Esophagus squamous epithelium (tissue), 5 donors: Measurements from ENCODE around the gene S100A7. TPM values are rescaled to one million over a fixed set of nuclear protein-coding genes. Genes with fewer than 3 reads are reported as not detected.
A peak's percentile ranks its signal among the peaks of the same experiment; 100 is the strongest.

ENCODE experiments used
- DNase-seq: peaks from one replicate; lab custom pipeline; 2025; lab: John Stamatoyannopoulos, UW
- H3K27ac ChIP-seq, 4 donors: fragments of 200-600 bp; sonication (generic); one replicate each; pipeline ENCODE4 v1.5.1; 2016 to 2019; ENCODE audit warnings: mild to moderate bottlenecking in 1 of 4
- H3K27me3 ChIP-seq, 4 donors: fragments of 200-600 bp; sonication (generic); 1 replicate in 3 of 4; 2 replicates in 1 of 4; pipeline versions ENCODE4 v1.5.1 to v1.6.0; 2017 to 2021; ENCODE audit warnings: antibody characterized with exemption in 1 of 4
- H3K36me3 ChIP-seq, 3 donors: fragments of 200-600 bp; sonication (generic); one replicate each; pipeline ENCODE4 v1.5.1; 2016 to 2019
- H3K4me1 ChIP-seq, 3 donors: fragments of 200-600 bp; sonication (generic); one replicate each; pipeline ENCODE4 v1.5.1; 2017 to 2019
- H3K4me3 ChIP-seq, 4 donors: fragments of 200-600 bp; sonication (generic); 1 replicate in 3 of 4; 2 replicates in 1 of 4; pipeline ENCODE4 v1.5.1; 2016 to 2019; ENCODE audit warnings: mild to moderate bottlenecking in 2 of 4, moderate library complexity in 1 of 4
- H3K9me3 ChIP-seq, 3 donors: fragments of 200-600 bp; sonication (generic); one replicate each; pipeline ENCODE4 v1.5.1; 2016 to 2019
- POLR2A ChIP-seq, 4 donors: fragments of 450-650 bp; IDR thresholded peaks; one replicate each; pipeline ENCODE4 v1.6.1; 2017; ENCODE audit warnings: antibody characterized with exemption in 4 of 4, mild to moderate bottlenecking in 4 of 4, moderate library complexity in 3 of 4
- WGBS, 2 donors: methylation state at CpG; one replicate each; pipeline ENCODE4 v1.1.5; 2018; 5-methylcytosine and 5-hydroxymethylcytosine counted together
- intact Hi-C: fragments of 100-400 bp; cut with DNase I; formaldehyde crosslinking; loops from one replicate; pipeline ENCODE4 v1.15.0; 2022
- total RNA-seq, 4 donors: library from RNA; depleted of rRNA; stranded (reverse); fragments of >200 nt; gene quantifications; one replicate each; pipeline ENCODE4 v1.1.0, GENCODE V29; 2016
- TF ChIP-seq, protein P1 (sequence below), 6 experiments: fragments of 450-650 bp in 4 of 6; fragments of 200-600 bp in 2 of 6; sonication (generic) in 2 of 6; IDR thresholded peaks; one replicate each; pipeline ENCODE4 v1.5.1; 2016 to 2019; ENCODE audit warnings: antibody characterized with exemption in 6 of 6, mild to moderate bottlenecking in 4 of 6, moderate library complexity in 4 of 6
- donor health status: DM: yes; HTN: yes; CAD: no.

S100A7 gene
- total RNA-seq, 4 donors from 2014 or later = 8.8 to 9,163 (median 3,171) TPM

DNA sequence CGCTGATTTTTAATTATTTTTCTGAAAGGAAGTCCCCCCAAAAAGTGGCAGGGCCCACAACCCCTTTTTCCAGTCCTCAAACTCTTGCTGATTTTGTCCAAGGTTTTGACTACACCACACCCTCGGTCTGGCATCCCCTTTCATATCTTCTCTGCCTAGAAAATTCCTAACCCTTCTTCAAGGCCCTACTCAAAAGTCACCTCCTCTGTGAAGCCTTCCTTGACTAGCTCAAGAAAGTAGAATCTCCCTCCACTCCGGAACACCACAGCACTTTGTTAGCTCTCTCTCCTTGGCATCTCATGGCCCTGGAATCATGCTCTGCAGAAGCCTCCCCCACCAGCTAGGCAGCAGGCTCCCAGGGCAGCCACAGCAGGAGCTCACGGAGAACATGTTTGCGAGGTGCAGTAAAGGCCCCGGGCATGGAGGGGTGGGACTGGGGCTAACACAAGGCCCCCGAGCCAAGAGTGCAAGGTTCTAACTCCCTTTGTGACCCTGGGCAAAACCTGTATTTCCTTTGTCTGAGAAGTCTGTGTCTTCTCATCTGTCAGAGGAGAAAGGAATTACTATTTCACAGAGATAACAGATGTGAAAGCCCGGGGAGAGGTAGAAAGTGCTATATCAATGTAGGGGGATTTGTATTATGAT, 17.7 kb upstream of the S100A7 start:
- Histone ChIP-seq H3K27ac (peak overlapping the region; percentile 28 to 80 (median 70)), H3K27me3 (peaks cover 0 to 6% (median 0%) of the 10 kb centered on the region in 4 donors), H3K4me1 (peaks cover 0 to 52% (median 4%) of the 10 kb centered on the region in 3 donors), H3K4me3 (no peak overlapping the region), H3K36me3 (no peaks in the 10 kb centered on the region), H3K9me3 (peaks cover 0 to under 1% (median 0%) of the 10 kb centered on the region in 3 donors)
- no peak for DNase-seq
- TF ChIP-seq POLR2A (IDR thresholded peaks at IDR 0.05) = no peak
- TF ChIP-seq, protein P1, sequence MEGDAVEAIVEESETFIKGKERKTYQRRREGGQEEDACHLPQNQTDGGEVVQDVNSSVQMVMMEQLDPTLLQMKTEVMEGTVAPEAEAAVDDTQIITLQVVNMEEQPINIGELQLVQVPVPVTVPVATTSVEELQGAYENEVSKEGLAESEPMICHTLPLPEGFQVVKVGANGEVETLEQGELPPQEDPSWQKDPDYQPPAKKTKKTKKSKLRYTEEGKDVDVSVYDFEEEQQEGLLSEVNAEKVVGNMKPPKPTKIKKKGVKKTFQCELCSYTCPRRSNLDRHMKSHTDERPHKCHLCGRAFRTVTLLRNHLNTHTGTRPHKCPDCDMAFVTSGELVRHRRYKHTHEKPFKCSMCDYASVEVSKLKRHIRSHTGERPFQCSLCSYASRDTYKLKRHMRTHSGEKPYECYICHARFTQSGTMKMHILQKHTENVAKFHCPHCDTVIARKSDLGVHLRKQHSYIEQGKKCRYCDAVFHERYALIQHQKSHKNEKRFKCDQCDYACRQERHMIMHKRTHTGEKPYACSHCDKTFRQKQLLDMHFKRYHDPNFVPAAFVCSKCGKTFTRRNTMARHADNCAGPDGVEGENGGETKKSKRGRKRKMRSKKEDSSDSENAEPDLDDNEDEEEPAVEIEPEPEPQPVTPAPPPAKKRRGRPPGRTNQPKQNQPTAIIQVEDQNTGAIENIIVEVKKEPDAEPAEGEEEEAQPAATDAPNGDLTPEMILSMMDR (IDR thresholded peaks at IDR 0.05) = no peak
- 40 to 57% methylated on average over 7 of the region's 8 CpGs for WGBS, 2 donors
- intact Hi-C loops = no loop called here

DNA sequence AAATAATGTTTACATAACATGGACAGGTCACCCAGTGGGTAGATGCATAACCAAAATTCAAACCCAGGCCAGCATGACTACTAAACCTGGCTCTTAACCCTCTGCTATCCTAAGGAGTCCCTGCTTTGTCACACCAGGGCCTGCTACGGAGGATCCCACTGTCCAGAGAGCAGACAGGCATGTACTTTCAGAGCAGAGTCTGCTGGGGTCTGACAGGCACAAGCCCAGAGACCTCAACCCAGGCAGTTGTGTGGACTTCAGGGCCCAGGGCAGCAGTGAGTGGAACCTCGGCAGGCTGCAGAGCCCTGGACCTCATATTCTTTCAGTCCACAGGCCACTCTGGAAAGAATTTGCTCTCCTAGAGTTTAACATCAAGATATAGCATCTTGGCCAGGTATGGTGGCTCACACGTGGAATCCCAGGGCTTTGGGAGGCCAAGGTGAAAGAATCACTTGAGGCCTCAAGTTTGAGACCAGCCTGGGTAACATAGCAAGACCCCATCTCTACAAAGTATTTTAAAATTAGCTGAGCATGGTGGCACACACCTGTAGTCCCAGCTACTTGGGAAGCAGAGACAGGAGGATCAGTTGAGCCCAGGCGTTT, 16.1 kb upstream of the S100A7 start:
- Histone ChIP-seq H3K36me3 (no peaks in the 10 kb centered on the region), H3K9me3 (peaks cover 0 to 15% (median 0%) of the 10 kb centered on the region in 3 donors), H3K4me3 (no peak overlapping the region), H3K4me1 (peaks cover 0 to 49% (median 4%) of the 10 kb centered on the region in 3 donors), H3K27ac (peak overlapping the region in 2 of 4 donors; percentile 6 to 9), H3K27me3 (no peaks in the 10 kb centered on the region)
- 80 to 84% methylated on average over 2 to 4 of the region's 4 CpGs for WGBS, 2 donors
- DNase-seq = no peak
- no peak for TF ChIP-seq POLR2A (IDR thresholded peaks at IDR 0.05)
- intact Hi-C loops = no loop called here

DNA sequence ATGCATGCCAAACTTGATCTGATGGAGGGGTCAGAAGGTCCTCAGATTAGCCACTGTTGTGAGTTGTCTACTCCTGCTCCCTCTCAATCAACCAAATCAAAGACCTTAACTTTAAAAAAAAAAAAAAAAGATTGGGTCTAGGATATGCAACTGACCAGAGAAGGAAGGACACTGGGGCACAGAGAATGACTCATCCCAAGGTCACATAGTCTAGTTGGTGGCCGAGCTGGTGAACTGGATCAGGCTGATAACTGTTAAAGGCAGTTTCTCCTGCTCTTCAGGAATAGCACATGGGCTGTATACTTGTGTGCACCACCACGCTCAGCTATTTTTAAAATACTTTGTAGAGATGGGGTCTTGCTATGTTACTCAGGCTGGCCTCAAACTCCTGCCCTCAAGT, 14.8 kb upstream of the S100A7 start:
- Histone ChIP-seq H3K36me3 (no peaks in the 10 kb centered on the region), H3K4me1 (peaks cover 0 to 36% (median 4%) of the 10 kb centered on the region in 3 donors), H3K9me3 (peaks cover 0 to 22% (median 3%) of the 10 kb centered on the region in 3 donors), H3K27me3 (no peaks in the 10 kb centered on the region), H3K27ac (peak overlapping the region in 1 of 4 donors; percentile 17), H3K4me3 (no peak overlapping the region)
- DNase-seq = no peak
- intact Hi-C loops = no loop called here
- TF ChIP-seq POLR2A (IDR thresholded peaks at IDR 0.05) = no peak
- TF ChIP-seq, protein P1 (IDR thresholded peaks at IDR 0.05) = no peak
- 71 to 76% methylated on average over 2 of the region's 2 CpGs for WGBS, 2 donors

DNA sequence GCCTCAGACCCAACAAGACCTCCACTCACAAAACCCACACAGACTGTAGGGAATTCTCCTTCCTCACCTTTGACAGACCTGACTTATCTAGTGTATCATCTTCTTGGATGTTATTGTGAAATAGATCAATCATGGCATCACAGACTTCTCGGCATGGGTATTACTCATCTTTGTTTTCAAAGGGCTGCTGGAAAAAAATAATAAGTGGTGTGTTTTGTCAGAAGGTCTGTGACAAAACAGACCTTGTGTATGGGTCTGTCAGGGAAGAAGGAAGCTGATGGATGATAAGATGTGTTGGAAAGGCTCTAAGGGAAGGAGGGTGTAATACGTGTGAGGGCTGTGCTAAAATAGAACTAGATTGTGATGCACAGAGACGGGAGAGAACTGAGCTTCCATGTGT, 13.9 kb upstream of the S100A7 start:
- no peaks in the 10 kb centered on the region for H3K36me3 ChIP-seq
- TF ChIP-seq, protein P1 (IDR thresholded peaks at IDR 0.05) = no peak
- no peak for TF ChIP-seq POLR2A (IDR thresholded peaks at IDR 0.05)
- H3K27me3 ChIP-seq = no peaks in the 10 kb centered on the region
- H3K27ac ChIP-seq = no peak overlapping the region
- H3K9me3 ChIP-seq = peaks cover 0 to 22% (median 3%) of the 10 kb centered on the region in 3 donors
- no peak overlapping the region for H3K4me3 ChIP-seq
- H3K4me1 ChIP-seq = peaks cover 0 to 27% (median 3%) of the 10 kb centered on the region in 3 donors
- no peak for DNase-seq
- intact Hi-C loops = no loop called here
- 41 to 48% methylated on average over 3 of the region's 3 CpGs for WGBS, 2 donors

DNA sequence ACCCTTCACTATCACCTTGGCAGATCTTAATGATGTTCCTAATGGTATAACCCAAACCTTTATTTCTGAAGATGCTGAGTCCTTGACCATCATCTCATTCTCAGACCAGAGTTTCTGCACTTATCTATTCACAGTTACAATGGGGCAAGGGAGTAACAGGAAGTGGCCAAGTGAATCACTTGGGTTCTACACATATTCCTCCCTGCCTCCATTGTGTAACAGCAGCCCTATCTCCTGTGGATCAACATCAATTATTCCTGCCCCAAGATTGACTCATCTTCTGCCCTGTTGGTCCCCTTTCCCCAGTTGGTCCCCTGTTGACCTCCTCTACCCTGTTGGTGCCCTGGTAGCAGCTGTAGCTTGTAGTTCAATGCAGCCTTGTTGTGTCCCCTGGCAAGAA, 10.3 kb upstream of the S100A7 start:
- TF ChIP-seq POLR2A (IDR thresholded peaks at IDR 0.05) = no peak
- TF ChIP-seq, protein P1 (IDR thresholded peaks at IDR 0.05) = no peak
- H3K27me3 ChIP-seq = peaks cover 0 to 5% (median 0%) of the 10 kb centered on the region in 4 donors
- DNase-seq = no peak
- no peaks in the 10 kb centered on the region for H3K36me3 ChIP-seq
- intact Hi-C loops = no loop called here
- no peak overlapping the region for H3K27ac ChIP-seq
- no peak overlapping the region for H3K4me3 ChIP-seq
- H3K4me1 ChIP-seq = peaks cover 0 to 10% (median 0%) of the 10 kb centered on the region in 3 donors
- H3K9me3 ChIP-seq = peaks cover 0 to 22% (median 3%) of the 10 kb centered on the region in 3 donors
